T-helper 1 cell treated with Interleukin-12 subunit alpha and Interleukin-12 subunit beta and Interleukin-4 antibody, amounts not matched to agents 30 μg/mL and 1 μg/mL, for 36 hours (primary cell): ENCODE measurements around the gene DDX52.

ENCODE experiments used
- H3K27ac Mint-ChIP-seq: one replicate; pipeline ENCODE4 v1.8.0; 2021; ENCODE audit warnings: mild to moderate bottlenecking, mixed read lengths
- H3K27me3 Mint-ChIP-seq: one replicate; pipeline ENCODE4 v1.8.0; 2021; ENCODE audit warnings: low read depth, mixed read lengths
- H3K36me3 Mint-ChIP-seq: one replicate; pipeline ENCODE4 v1.8.0; 2021; ENCODE audit warnings: low read depth, mixed read lengths
- H3K4me1 Mint-ChIP-seq: one replicate; pipeline ENCODE4 v1.8.0; 2021; ENCODE audit warnings: low read depth, mixed read lengths
- H3K4me3 Mint-ChIP-seq: one replicate; pipeline ENCODE4 v1.8.0; 2021; ENCODE audit warnings: mild to moderate bottlenecking, moderate library complexity, mixed read lengths
- H3K9me3 Mint-ChIP-seq: one replicate; pipeline ENCODE4 v1.8.0; 2021; ENCODE audit warnings: mixed read lengths

Gene DDX52

GRCh38 chr17:37576281-37576680, 67.0 kb downstream of the DDX52 start:
- Mint-ChIP-seq H3K36me3 (peaks cover 51% of the 10 kb centered on the region), H3K9me3 (peaks cover 8% of the 10 kb centered on the region), H3K27ac (no peak overlapping the region)

DNA sequence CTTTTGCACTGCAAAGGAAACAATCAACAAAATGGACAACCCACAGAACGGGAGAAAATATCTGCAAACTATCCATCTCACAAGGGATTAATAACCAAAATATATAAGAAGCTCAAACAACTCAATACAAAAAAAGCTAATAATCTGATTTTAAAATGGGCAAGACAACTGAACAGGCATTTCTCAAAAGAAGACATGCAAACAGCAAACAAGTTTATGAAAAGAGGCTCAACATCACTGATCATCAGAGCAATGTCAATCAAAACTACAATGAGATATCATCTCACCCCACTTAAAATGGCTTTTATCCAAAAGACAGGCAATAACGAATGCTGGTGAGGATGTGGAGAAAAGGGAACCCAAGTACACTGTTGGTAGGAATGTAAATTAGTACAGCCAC, 68.8 kb downstream of the DDX52 start:
- Mint-ChIP-seq H3K36me3 (peaks cover 51% of the 10 kb centered on the region), H3K4me1 (peaks cover 1% of the 10 kb centered on the region), H3K9me3 (peaks cover 8% of the 10 kb centered on the region), H3K27me3 (no peaks in the 10 kb centered on the region), H3K4me3 (no peak overlapping the region), H3K27ac (no peak overlapping the region)

More at GRCh38 chr17:37576281-37576680, 67.0 kb downstream of the DDX52 start:
- Mint-ChIP-seq H3K4me3 (no peak overlapping the region), H3K4me1 (peaks cover 1% of the 10 kb centered on the region), H3K27me3 (no peaks in the 10 kb centered on the region)

GRCh38 chr17:37571674-37572073, 71.6 kb downstream of the DDX52 start:
- H3K27ac Mint-ChIP-seq: no peak overlapping the region
- H3K9me3 Mint-ChIP-seq: peaks cover 8% of the 10 kb centered on the region
- H3K36me3 Mint-ChIP-seq: peaks cover 57% of the 10 kb centered on the region
- no peak overlapping the region for H3K4me3 Mint-ChIP-seq
- H3K27me3 Mint-ChIP-seq: no peaks in the 10 kb centered on the region
- peaks cover 1% of the 10 kb centered on the region for H3K4me1 Mint-ChIP-seq

DNA sequence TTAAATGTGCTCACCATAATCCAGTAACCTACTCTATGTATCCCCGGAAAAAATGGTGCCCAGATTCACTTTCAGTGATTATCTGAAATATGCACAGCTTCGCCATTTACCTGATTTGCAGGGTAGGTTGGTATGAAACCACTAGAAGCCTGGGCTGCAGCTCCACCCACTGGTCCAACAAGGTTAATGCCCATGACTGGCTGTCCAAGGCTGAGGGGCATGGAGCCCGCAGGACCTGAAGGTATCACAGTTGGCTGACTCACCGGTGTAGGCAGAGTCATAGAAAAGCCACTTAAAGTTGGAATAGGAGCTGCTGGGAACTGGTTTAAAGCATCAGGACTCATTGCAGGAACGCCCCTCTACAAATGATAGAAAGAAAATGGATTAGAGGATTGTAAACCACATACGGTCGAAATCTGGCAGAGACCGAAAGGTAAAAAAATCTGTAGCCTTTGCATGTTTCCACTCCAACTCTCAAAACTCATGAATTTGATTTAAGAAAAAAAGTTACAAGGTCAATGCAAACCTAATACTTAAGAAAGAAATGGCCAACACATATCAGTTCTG, 72.6 kb downstream of the DDX52 start:
- Mint-ChIP-seq H3K36me3 (peaks cover 53% of the 10 kb centered on the region), H3K4me3 (no peak overlapping the region), H3K9me3 (peaks cover 8% of the 10 kb centered on the region), H3K27ac (no peak overlapping the region), H3K27me3 (no peaks in the 10 kb centered on the region), H3K4me1 (peaks cover 1% of the 10 kb centered on the region)

- Mint-ChIP-seq H3K27ac (no peak overlapping the region), H3K36me3 (peaks cover 48% of the 10 kb centered on the region), H3K9me3 (no peaks in the 10 kb centered on the region), H3K27me3 (no peaks in the 10 kb centered on the region), H3K4me3 (no peak overlapping the region), H3K4me1 (peaks cover 3% of the 10 kb centered on the region)
Measured at GRCh38 chr17:37568350-37569053, 74.7 kb downstream of the DDX52 start.

DNA sequence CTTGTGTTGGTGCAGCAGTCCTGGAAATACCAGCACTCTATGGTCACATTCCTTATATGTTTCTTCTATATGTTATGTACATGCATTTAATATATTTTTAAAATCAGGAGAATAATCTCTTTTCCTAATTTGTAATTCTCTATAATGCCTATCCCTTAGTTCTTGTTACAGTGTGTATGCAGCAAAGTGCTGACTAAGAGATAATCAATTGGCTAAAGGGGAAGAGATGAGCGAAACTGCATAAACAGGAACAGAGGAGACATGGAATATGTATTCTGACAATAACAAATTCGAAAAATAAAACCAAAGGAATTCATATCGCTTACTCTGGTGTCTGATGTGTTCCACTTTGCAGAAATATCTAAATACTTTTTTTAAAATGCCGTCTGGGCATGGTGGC, 75.7 kb downstream of the DDX52 start:
- Mint-ChIP-seq H3K9me3 (no peaks in the 10 kb centered on the region), H3K27me3 (no peaks in the 10 kb centered on the region), H3K27ac (no peak overlapping the region), H3K4me1 (peaks cover 3% of the 10 kb centered on the region), H3K4me3 (no peak overlapping the region), H3K36me3 (peaks cover 43% of the 10 kb centered on the region)

DNA sequence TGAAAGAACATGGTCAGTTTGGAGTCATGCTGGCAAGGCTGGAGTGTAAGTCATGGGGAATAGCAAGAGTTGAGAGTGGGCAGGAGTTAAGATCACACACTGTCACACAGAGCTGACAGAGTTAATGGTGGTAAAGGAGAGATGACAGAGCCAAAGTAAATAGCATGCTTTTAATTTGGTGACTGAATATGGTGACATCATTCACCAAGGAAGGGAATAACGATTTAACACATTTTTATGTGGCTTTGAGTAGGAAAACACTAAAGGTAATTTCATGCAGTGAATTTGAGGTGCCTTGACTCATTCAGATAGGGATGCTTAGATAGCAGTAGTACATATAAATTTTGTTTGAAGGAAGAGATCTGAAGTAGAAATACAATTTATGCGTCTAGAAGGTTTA, 76.1 kb downstream of the DDX52 start:
- peaks cover 47% of the 10 kb centered on the region for H3K36me3 Mint-ChIP-seq
- H3K4me3 Mint-ChIP-seq: no peak overlapping the region
- H3K27ac Mint-ChIP-seq: no peak overlapping the region
- H3K27me3 Mint-ChIP-seq: no peaks in the 10 kb centered on the region
- peaks cover 2% of the 10 kb centered on the region for H3K4me1 Mint-ChIP-seq
- no peaks in the 10 kb centered on the region for H3K9me3 Mint-ChIP-seq

DNA sequence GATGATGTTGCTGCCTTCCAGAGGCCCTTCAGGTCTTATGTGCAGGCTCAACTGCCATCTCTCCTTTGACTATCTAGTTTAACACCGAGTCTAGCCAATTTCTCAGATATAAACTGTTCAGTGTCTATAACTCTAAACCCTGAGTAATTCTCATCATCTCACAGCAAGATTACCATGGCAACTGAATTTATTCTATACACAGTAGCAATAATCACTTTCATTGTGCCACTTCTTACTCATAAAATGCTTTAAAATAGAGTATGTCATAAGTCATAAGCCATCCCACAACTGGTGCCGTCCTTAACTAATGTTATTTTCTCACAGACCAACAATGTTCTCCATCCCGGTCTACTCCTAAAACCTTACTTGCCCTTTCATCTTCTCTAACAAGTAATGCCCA, 79.0 kb downstream of the DDX52 start:
- Mint-ChIP-seq H3K27me3 (no peaks in the 10 kb centered on the region), H3K4me1 (peaks cover 2% of the 10 kb centered on the region), H3K36me3 (peaks cover 46% of the 10 kb centered on the region), H3K27ac (no peak overlapping the region), H3K9me3 (no peaks in the 10 kb centered on the region), H3K4me3 (no peak overlapping the region)

DNA sequence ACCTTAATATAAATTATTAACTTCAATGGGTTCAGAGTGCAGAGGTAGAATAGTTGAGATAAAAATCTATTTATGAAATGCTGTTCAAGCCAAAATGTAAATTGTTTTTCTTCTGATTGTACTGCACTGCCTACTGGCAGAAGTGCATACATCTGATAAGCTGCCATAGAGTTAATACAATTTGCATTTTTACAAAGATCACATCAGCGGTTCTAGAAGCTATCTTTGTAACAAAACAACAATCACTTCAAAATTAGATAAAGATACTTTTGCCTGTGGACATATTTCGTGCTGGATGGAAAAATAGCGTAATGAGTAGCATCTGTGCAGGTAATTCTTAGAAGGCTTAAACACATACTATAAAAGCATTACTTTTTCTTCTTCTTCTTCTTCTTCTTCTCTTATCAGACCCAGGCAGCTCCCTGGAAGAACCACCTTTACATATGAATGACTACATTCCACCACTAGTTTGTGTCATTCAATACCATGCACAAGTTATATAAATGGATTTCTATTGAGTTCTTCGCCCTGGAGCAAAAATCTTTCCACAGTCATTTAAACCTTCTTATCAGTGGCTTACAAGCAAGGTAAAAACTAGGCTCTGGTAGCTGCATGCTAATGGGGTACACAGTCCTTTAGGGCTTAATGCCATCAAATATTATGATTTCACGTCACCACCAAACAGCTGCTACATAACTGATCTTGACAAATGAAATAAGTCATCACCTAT, 81.1 kb downstream of the DDX52 start:
- Mint-ChIP-seq H3K9me3 (no peaks in the 10 kb centered on the region), H3K27me3 (no peaks in the 10 kb centered on the region), H3K4me1 (peaks cover 2% of the 10 kb centered on the region), H3K27ac (no peak overlapping the region), H3K4me3 (no peak overlapping the region), H3K36me3 (peaks cover 44% of the 10 kb centered on the region)
